Measurements from ENCODE around the gene VPS13D. TPM values are rescaled to one million over a fixed set of nuclear protein-coding genes. Genes with fewer than 3 reads are reported as not detected.
A peak's percentile ranks its signal among the peaks of the same experiment; 100 is the strongest.

VPS13D gene
- total RNA-seq, 2 donors from 2014 or later: 43.1 to 50.6 TPM

GRCh38 chr1:12554521-12555305 is 324.9 kb downstream of the VPS13D start:
- ATAC-seq (no peak), DNase-seq (no peak)
- intact Hi-C loops (cut with DNase I): loop anchor here in 1 of 2 donors (10.0 kb wide), 1 partner anchor 80 kb away; no protein-coding TSS in a partner anchor

GRCh38 chr1:12555411-12556367 is 325.9 kb downstream of the VPS13D start:
- no peak for DNase-seq
- intact Hi-C loops (cut with DNase I): loop anchor here in 1 of 2 donors (10.0 kb wide), 1 partner anchor 81 kb away; no protein-coding TSS in a partner anchor

GRCh38 chr1:12556368-12556930 is 326.6 kb downstream of the VPS13D start:
- ATAC-seq: peak; percentile 71 to 75
- intact Hi-C loops (cut with DNase I): loop anchor here in 1 of 2 donors (10.0 kb wide), 1 partner anchor 82 kb away; no protein-coding TSS in a partner anchor
- DNase-seq: no peak

More at GRCh38 chr1:12555411-12556367, 325.9 kb downstream of the VPS13D start:
- peak; percentile 17 for ATAC-seq

GRCh38 chr1:12556957-12557935 is 327.4 kb downstream of the VPS13D start:
- DNase-seq: no peak
- intact Hi-C loops (cut with DNase I): loop anchor here in 1 of 2 donors (10.0 kb wide), 1 partner anchor 82 kb away; no protein-coding TSS in a partner anchor

GRCh38 chr1:12561121-12561520 is 331.3 kb downstream of the VPS13D start:
- ATAC-seq (no peak), DNase-seq (no peak)
- intact Hi-C loops (cut with DNase I): no loop called here

More at GRCh38 chr1:12556957-12557935, 327.4 kb downstream of the VPS13D start:
- no peak for ATAC-seq

Small RNAs within 50 kb of the gene (microRNA-seq; reads per million reads assigned to microRNA genes)
- gene MIR4632: 0.20 to 0.82 reads per million in 2 donors

Other genes with a start within 250 kb of the VPS13D start
- gene MFN2, start 249.6 kb upstream of the VPS13D start, total RNA-seq: 100 to 1,000 TPM; 442 to 451 TPM
- 10 to 100 TPM; 18.3 to 20.3 TPM for gene MIIP, start 210.5 kb upstream of the VPS13D start, total RNA-seq
- gene TNFRSF8, start 166.7 kb upstream of the VPS13D start, total RNA-seq: 1 to 10 TPM; 2.2 to 3.3 TPM
- 10 to 100 TPM; 28.3 to 28.5 TPM for gene TNFRSF1B, start 63.0 kb upstream of the VPS13D start, total RNA-seq

All from left cardiac atrium (tissue), 4 donors.